CD4-positive, alpha-beta T cell treated with Interleukin-15 for 1 hour (primary cell): Measurements from ENCODE around the gene RNF4.
"Not testable (repeated sequence)": the region's sequence is repeated elsewhere in the genome, so short reads cannot be mapped to it uniquely, and the experiment has no call there.

ENCODE experiments used
- DNase-seq: peaks from one replicate; pipeline ENCODE4 v3.0.0-alpha.2; 2020

Gene RNF4

DNA sequence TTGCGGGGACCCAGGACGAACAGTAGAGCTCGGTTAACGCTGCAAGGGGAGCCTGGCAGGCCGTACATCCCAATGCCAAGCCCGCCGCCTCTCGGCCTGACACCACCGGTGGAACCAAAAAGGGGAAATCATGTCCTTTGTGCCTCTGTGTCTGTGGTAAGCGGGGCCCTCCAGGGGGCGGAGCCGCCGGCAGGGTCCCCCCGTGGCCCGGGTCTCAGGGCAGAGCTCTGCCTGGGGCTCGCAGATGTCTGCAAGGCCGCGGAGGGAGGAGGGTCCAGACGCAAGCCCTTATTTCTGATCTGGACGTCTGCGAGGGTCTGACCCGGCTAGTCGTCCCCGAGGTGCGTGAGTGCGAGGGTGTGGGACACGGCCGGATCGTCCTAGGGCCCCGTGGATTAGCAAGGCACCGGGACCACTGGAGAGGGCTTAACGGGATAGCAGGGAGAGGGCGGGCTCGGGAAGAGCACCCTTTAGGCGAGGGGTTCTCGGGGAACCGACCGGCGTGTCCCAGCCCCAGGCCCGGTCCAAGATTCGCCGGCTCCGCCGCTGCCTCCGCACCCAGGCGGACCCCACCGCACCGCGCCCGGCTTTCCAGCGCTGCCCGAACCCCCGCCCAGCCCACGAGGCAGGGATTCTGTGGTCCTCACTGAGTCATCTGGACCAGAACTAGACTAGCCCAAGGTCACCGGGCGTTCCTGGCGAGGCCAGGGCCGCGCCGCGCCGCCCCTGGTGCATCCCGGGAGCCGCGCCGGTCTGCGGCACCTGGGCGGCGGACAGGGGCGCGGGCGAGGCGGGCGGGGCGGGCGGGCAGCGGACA lies 66.7 kb downstream of the RNF4 start:
- DNase-seq: peak; percentile 63

DNA sequence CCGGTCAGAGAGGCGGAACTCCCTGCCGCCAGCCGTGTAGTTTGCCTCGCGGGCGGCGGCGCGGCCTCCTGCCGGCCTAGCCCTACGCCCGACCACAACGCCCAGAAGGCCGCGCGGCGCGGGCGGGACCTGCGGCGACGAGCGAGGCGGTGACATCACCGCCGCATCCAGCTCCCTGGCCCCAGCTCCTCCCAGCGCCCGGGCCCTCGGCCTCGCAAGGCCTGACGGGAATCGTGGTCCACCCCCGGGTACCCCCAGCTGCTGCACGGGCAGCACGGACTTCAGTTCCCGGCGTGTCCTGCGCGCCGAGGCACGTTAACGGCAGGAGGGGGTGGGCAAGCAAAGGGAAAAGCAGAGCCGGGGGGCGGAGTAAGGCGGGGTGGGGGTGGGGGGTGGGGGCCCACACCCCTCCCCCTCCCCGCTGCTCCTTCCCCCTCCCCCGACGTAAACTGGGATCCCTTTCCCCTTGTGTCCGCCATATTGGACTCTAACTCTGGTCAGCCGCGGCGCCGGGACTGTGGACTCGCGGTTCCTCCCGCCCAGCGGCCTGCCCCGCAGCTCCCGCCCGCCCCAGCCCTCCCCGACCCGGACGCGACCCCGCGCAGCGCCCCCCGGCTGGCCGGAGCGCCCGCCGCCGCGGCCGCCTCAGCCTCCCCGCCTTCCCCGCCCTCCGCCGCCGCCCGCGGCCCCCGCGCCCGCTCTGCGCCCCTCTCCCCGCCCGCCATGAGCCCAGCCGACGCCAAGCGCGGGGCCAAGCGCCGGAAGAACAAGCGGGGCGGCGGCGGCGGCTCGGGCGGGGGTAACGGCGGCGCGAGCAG lies 67.5 kb downstream of the RNF4 start, which contains the start of gene FAM193A:
FAM193A (plus strand) TSS at position 455 of the 818 bp plus-strand sequence; CDS start at position 724, 269 bp downstream.
- peak; percentile 100 for DNase-seq

- peak; percentile 53 for DNase-seq
Measured at GRCh38 chr4:2537011-2537830, 68.3 kb downstream of the RNF4 start.

GRCh38 chr4:2543580-2544191 lies 74.8 kb downstream of the RNF4 start:
- DNase-seq: not testable (repeated sequence)

- no peak for DNase-seq
Measured at GRCh38 chr4:2545321-2546013, 76.6 kb downstream of the RNF4 start.

DNA sequence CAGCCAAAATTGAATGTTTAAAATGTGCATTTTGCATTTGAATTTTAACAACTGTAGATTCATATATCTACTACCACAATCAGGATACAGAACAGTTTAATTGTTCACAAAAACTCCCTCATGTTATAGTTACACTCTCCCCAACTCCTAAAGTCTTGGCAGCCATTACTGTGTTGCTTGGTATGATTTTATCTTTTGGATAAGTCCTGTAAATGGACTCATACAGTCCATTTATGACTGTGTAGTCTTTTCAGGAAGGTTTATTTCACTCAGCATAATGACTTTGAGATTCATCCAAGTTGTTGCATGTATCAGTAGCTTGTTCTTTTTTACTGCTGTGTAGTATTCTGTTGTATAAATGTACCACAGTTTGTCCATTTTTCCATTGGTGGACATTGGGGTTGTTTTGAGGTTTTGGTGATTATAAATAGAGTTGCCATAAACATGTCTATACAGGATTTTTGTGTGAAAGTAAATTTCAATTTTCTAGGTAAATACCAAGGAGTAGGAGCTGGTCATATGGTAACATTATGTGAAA lies 77.4 kb downstream of the RNF4 start:
- DNase-seq: no peak

GRCh38 chr4:2546961-2547691 lies 78.2 kb downstream of the RNF4 start:
- not testable (repeated sequence) for DNase-seq

DNA sequence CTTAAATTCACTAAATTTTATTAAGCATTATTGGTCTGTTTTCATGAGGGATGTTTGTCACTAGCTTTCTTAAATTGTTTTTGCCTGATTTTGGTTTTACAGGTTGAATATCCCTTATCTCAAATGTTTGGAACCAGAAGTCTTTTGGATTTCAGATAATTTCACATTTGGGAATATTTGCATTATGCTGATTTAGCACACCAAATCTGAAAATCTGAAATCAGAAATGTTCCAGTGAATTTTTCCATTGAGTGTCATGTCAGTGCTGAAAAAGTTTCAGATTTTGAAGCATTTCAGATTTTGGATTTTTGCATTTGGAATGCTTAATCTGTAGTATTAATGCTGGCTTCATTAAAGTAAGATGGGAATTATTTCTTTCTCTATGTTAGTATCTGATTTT lies 82.2 kb downstream of the RNF4 start:
- no peak for DNase-seq

- no peak for DNase-seq
Measured at GRCh38 chr4:2552806-2553205, 83.9 kb downstream of the RNF4 start.

- no peak for DNase-seq
Measured at GRCh38 chr4:2558301-2558700, 89.4 kb downstream of the RNF4 start.

DNA sequence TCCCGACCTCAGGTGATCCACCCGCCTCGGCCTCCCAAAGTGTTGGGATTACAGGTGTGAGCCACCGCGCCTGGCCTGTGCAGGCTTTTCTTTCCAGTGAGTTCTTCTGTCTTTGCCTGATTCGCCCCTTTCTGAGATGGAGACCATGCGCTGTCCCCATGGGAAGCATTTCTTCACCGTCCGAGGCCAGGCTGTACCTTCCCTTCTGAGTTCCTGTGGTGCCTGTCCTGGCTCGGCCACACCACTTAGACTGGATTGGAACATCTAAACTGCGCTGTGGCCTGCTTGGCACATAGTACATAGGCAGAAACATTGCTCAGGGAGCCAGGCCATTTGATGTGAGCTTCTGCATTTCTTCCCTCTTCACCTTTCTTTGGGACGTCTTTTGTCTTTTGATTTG lies 91.3 kb downstream of the RNF4 start:
- no peak for DNase-seq
